HG02642 (cell line): Measurements from ENCODE around the gene DAPP1.
A peak's percentile ranks its signal among the peaks of the same experiment; 100 is the strongest.
"Not testable (repeated sequence)": the region's sequence is repeated elsewhere in the genome, so short reads cannot be mapped to it uniquely, and the experiment has no call there.

Experiments
- ATAC-seq: cut with Tn5 transposase; IDR thresholded peaks from one replicate; pipeline ENCODE4 v1.9.1; 2021; ENCODE audit warnings: mild to moderate bottlenecking; ENCODE audit not compliant: unreplicated experiment, poor library complexity

Gene DAPP1, protein sequence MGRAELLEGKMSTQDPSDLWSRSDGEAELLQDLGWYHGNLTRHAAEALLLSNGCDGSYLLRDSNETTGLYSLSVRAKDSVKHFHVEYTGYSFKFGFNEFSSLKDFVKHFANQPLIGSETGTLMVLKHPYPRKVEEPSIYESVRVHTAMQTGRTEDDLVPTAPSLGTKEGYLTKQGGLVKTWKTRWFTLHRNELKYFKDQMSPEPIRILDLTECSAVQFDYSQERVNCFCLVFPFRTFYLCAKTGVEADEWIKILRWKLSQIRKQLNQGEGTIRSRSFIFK

DNA sequence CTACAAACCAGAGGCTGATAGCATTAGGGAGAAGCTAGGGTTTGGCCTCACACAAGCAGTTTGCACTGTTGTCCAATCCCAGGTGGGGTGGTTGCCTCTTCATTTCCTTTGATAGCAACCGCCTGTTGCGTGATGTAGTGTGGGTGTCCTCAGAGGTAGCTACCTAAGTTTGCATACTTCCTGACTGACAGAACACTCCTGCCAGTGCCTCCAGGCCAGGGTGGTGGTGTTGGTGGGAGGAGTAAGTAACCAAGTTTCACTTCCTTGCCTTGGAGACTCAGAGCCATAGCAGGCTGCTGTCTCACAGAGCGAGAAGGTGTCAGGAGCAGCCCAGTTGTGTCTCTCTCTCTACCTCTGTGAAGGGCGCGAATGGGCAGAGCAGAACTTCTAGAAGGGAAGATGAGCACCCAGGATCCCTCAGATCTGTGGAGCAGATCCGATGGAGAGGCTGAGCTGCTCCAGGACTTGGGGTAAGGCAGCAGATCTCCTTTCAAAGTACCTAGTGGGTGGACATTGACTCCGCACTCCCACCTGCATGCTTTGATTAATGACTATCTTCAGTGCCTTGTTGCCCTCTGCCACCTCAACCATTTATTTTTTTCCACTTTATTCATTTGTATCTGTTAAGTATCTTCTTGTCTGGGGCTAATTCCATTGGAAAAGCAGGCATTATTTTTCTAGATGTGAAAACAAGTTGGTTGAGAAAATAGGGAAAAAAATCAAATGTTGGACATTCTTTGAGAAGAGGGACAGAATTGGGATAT lies at the start of gene DAPP1:
TSS of gene DAPP1 (plus strand) at position 283 of the 764 bp plus-strand sequence. CDS start at position 370, 87 bp downstream.
- ATAC-seq, result peak; percentile 96

DNA sequence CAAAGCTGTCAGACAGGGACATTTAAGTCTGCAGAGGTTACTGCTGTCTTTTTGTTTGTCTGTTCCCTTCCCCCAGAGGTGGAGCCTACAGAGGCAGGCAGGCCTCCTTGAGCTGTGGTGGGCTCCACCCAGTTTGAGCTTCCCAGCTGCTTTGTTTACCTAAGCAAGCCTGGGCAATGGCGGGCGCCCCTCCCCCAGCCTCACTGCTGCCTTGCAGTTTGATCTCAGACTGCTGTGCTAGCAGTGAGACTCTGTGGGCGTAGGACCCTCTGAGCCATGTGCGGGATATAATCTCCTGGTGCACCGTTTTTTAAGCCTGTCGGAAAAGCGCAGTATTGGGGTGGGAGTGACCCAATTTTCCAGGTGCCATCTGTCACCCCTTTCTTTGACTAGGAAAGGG lies 45.8 kb upstream of the DAPP1 start:
- ATAC-seq, result not testable (repeated sequence)

DNA sequence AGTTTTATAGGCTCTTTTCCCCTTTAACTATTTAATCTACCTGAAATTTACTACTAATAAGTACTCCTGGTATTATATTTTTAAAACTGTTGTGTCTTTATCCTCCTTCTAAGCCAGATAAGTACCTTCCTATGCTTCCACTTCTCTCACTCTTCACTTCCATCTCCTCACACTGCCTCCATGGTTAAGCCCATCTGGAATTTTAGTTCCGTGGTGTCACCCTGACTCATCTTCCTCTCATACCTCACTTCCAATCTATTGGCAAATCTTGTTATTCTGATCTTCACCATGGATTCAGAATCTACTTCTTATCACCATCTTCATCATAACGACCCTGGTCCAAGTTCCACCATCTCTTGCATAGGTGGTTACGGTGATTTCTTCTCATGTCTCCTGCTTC lies 32.7 kb upstream of the DAPP1 start:
- ATAC-seq, result no peak

DNA sequence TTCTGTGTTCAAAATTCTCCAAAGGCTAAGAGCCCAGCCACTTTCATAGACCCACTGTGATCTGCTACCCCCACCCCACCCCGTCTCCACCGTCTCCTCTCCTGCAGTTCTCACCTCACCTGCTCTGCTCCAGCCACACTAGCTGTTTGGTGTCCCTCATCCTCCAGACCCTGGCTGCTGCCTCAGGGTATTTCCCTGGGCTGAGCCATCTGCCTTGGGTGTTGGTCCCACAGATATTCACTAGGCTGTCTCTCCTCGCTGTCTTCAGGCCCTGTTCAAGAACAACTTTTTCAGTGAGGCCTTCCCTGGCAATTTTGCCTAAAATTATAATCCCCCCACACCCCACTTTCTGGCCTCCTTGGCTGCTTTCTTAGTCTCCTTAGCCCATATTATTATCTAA lies 31.8 kb upstream of the DAPP1 start:
- ATAC-seq, result no peak

DNA sequence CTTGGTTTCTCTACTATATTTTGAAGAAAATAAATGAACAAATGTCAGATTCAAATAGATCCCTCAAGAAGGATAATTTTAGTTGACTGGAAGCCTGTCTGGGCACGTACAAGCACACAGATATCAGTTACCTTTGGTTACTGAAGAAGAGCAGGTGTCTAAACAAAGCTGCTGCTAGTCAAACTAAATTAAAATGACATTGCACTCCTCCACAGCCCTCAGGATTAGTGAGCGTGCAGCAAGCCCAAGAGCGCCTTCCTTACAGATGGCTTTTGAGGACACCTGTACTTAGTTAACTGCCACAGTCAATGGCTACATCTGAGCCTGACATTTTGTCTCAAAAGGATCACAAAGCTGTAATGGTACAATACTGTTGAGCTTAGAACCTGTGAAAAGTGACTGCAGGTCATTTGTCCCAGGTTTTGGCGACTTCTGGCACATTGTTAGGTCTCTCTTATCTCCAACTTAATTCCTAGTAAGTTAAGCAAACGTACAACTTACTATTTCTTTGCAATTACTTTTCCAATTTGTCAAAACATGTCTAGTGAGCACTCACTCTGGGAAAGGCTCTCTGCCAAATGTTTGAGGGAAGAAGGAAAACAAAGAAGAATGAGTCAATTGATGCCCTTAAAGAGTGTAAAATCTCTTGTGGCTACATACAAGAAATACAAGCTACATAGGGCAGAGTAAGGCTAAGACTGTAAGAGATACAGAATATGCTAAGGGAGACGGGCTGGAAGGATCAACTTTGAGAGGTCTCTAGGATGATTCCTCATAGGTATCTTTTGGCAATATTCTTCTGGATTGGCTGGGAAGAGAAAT lies 25.6 kb upstream of the DAPP1 start:
- ATAC-seq, result no peak

DNA sequence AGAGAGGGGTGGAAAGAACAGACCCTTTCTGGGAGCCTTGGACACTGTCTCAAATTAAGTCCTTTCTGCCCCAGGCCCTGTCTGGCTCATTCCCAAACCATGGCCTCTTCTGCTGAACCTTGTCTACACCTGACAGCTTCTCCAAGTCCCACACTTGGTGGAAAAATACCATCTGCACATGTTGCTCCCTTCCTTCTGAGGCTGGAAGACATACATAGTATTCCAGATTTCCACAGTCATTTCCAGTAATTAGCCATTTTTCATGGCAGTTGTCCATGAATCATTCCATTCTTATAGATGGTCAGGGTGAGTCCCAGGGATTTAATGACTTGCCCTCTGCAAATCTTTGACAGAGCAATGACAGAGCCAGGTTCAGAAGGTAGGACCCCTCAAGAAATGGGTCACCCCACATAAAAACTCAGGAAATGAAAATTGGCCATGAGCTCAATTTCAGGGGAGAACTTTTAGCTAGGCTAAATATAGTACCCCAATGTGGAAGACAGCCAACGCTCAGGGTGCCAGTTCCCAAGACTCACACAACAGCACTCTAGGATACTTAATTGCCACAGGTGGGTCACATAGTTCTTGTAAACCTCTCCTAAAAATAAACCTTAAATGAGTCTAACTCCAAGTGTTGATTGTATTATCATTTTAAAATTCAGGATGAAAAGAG lies 16.2 kb upstream of the DAPP1 start:
- no peak for ATAC-seq

DNA sequence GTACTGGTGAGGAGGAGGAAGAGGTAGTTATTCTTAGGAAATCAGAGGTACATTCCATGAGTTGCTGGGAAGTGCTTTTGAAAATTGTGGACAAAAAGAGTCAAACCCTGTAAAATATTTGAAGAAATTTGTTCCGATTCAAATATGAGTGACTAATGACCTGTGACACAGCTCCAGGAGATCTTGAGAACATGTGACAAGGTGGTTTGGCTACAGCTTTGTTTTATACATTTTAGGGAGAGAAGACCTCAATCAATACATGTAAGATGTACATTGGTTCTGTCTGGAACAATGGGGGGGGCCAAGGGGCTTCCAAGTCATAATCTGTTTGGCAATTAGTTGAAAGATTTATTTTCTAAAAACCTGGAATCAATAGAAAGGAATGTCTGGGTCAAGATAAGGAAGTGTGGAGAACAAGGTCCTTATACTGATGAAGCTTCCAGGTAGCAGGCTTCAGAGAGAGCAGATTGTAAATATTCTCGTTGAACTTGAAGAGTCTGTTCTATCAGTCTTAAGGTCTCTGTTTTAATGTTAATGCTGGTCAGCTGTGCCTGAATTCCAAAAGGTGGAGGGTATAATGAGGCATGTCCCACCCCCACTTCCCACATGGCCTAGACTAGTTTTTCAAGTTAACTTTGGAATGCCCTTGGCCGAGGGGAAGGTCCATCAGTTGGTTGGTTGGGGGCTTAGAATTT lies 15.5 kb upstream of the DAPP1 start:
- no peak for ATAC-seq

DNA sequence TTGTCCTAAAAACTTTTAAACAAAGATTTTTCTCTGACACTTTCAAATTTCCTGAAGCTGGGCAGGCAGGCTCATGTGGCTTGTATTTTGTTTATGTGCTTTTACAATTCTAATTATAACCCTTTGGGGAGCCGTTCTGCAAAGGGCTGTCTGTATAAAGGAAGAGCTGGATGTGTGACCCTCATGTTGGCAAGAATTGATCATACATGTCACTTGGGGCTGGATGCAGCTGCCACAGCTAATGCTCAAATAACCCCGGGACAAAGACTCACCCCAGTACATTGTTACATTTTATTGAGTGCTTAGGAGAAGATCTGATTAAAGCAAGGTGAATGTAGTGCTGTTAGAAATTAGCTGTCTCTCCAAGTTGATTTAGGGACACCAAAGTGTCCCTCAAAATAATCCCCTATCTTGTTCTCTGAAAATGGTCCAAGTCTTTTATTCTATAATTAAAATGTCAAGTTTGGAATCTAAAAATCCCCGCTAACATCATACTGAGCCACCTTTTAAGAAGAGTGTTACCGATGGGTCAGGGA lies 13.0 kb upstream of the DAPP1 start:
- no peak for ATAC-seq

DNA sequence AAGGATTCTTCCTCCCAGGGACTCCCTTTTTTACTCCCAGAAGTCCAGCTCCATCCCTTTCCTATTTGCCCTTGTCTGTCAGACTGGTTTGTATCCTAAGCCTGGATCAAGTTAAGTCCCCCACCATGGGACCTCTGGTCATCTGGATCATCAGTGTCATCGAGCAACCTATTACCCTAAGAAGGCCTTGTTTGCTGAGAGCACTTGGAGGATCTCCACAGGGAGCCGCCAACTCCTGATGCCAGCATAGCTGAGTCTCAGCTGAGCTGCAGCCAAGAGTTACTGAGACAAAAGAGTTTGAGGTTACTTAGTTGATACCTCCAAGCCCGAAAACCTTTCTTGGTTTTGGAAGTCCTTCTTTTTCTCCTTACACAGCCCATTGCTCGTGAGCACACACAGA lies 10.1 kb upstream of the DAPP1 start:
- ATAC-seq, result no peak

DNA sequence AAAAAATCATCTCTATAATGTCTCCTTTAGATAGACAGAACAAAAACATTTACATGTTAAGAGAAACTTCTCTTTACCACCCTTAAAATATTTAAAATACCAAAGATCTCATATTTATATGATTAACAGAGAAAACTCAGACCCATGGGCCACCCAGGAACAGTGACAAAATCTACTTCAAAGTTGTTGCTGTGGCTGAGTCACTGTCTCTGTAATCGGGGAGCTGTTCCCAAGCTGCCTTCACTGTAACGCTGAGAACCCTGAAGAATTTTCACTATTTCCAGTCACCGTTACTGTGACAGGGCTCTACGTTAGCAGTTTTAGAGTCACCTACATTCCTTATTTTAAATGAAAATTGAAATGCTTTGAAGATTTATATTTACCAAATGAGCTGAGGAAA lies 9.0 kb upstream of the DAPP1 start:
- no peak for ATAC-seq

DNA sequence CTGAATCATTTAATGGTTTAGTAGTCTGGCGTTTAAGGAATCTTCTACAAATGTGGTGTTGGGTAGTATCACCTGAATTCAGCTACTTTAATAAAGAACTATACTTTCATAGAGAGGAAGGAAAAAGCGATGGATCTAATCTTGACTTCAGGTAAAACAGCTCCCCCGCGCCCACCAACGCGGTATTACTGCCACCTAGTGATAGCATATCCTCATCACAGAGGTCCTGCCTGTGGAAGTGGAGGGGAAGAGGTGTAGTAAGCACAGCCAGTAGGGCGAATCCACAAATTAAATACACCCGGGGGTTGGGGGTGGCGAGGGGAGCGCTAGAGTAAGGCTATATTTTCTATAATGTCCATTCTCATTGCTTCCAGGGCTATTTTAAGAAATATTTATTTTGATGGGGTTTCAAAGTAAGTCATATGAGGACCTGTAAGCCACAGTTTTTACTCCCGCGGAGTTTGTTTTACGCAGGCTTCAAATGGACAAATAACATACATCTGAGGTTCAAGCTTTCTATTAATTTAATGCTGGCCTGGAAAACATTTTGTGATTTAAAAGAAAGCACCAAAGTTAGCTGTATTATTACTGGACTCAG lies 8.3 kb upstream of the DAPP1 start:
- ATAC-seq, result peak; percentile 91

DNA sequence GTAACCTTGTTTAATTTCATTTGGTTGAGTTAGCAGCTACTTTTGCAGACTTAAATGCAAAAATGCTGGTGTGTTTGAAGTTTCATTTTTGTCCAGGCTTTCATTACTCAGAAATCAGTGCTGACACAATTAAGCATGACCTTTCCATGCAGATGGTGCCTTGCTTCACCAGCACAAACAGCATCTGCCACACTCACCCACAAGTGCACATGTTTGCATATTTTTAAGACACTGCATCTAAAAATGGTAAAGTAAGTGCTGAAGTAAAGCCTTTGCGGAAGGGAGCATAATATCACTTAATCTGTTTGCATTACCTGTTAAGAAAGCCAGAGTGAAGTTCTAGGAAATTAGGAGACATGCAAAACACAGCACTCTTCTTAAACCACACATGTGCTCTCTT lies 7.3 kb upstream of the DAPP1 start:
- ATAC-seq, result no peak

DNA sequence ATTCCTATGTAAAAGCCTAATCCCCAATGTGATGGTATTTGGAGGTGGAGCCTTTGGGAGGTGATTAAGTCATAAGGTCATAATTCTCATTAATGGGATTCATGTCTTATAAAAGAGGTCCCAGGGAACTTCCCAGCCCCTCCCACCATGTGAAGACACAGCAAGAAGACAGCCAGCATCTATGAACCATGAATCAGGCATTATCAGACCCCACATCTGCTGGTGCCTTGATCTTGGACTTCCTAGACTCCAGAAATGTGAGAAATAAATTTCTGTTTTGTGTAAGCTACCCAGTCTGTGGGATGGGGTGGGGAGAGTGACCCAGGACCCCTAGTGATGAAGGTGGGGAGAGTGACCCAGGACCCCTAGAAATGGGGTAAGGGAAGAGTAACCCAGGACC lies 6.1 kb upstream of the DAPP1 start:
- no peak for ATAC-seq

DNA sequence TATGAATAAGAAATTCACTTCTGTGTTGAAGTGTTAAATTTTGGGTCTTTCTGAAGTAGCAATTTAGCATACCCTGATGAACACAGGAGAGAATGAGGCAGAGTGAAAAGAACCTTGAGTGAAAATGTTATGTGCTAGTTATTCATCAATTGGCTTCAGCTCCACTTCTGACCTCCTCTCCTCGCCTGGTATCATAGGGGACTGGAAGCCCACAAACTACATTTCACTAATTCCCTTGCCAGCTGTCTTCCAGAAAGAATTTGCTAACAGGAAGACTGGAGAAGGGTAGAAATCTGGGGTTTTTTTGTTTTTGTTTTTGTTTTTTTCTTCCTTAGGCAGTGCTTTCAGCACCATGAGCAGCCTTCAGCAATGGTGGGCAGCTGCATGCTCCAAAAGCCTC lies 5.5 kb upstream of the DAPP1 start:
- ATAC-seq, result no peak

DNA sequence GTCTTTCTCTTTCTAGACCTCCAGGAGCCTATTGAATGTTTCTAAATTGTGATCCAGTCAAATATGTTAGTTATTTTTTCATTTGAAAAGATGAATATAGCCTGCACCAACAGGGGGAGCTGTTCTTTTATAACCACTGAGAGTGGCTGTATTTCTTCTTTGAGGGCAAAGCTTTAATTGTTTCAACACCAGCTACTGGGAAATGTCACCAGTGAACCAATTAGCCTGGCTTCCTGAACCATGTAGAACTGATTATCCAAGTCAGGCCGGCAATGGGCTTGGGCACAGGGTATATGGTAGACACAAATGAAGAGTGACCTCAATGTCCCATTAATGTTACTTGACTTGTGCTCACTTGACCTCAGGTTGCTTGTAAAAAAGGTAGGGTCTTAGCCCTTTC lies 4.8 kb upstream of the DAPP1 start:
- ATAC-seq, result no peak

DNA sequence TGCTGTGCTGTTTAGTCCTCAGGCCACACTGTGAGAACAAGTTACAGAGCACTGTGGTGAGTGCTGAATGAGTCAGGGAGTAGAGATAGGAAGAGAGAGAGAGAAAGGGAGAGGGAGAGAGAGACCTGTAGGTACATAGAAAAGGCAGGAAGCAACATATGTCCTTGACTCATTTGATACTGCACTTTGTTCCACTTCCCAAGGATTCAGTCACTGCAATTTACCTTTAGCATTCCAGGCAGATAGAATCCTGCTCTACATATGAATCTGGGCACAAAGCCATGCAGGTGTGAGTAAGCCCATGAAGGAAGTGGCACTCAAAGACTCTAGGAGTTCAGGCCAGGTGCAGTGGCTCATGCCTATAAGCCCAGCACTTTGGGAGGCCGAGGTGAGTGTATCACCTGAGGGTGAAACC lies 1.0 kb upstream of the DAPP1 start:
- ATAC-seq, result no peak

DNA sequence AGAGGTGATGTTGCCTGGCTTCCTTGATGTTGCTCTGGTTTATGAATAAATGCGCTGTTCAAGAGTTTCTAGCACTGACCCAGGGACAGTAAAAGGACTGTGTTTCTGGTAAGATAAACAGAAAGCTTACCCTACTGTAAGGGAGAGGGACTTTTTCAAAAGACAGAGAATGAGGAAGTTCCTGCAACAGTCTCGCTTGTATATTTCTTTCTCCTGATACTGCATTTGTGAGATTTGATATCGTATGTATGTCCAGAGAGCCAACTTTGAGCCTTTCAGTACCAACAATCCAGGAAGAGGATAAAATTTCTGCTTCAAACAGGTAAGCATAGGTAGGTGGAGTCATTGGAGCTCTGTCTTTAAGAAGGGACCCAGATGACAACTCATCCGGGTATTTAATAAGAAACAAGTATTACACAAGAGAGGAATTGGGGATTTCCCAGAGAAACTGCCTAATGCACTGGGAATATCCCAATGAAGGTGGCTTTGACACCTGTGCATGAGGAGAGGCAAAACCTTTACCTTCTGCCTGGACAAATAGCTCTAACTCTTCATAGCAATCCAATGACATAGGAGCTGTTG lies 773 bp downstream of the DAPP1 start:
- peak; percentile 13 for ATAC-seq

DNA sequence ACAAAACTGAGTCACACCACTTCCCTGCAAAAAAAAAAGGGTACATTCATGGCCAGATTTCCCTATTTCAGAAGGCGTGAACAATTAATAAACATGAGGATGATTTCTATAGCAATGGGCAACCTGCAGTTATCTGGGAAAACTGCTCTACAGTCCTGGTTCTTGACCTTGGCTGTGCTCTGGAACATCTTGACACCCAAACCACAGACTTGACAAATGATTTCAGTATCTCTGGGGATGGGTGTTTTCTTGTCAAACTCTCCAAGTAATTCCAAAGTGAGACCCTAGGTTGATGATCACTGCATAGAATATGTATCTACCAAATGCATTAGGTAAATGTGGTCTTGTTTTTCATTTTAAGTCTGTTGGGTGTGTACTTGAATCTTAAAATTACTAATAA lies 2.0 kb downstream of the DAPP1 start:
- no peak for ATAC-seq

DNA sequence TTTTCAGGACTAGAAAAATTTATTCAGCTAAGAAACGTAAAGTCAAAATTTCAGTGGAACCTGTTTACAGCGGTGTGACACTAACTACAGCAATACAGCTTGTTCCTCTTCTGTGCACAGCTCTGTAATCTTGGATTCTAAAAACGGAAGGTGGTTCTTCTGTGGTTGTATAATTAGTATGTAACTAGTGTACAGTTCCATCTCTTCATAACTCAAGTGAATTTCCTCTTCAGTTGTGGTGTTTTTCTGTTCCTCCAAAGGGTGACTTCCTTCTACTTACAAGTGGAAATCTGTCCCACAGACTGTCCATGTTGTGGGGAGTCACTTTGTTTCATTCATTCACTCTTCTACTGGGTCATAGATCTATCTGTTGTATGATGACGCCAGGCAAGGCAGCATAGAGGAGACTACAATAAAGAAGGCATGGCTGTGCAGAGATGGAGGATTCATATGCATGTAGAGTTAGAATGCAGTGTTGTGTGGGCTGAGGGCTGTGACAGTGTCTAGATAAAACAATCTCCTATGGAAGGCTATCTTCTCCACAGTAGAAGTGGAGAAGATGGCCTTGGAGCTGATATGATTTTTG lies 5.4 kb downstream of the DAPP1 start:
- ATAC-seq, result peak; percentile 83
